ENCODE measurements around the gene FMN1.
A peak's percentile ranks its signal among the peaks of the same experiment; 100 is the strongest.

Gene FMN1

DNA sequence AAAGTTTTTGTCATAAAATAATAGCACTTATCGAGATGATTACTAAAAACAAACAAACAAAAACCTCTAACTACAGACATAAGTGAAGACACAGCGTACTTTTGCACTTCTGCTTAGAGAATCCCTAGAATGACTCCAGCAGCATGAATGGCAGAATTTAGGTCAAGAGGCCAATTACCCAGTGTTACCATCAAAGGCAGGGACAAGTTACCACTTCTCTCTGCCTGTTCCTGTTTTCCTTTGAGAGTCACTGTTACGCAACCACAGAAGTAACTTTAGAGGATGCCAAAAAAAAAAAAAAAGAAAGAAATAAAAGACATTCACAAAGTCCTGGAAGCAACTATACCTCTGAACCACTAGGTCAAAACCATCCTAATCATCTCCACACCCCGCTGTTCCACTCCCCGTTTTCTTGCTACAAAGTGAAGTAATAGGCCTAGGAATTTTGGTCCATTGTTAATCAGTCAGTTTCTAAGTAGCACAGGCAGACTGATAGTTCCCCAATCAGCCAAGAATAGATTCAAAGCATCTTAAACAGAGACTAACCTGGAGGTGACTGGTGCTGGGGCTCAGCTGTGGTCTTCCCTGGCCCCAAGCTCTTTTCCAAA, 41.9 kb downstream of the FMN1 start:
- in situ Hi-C loops (cut with HindIII; ENCODE audit: low sequenced_read_pairs) = no loop called here
- peak; percentile 19 for DNase-seq (ENCODE audit: low read depth)
- no peak overlapping the region for H3K4me3 ChIP-seq (ENCODE audit: low read depth, low read length)
- TF ChIP-seq, protein P1, sequence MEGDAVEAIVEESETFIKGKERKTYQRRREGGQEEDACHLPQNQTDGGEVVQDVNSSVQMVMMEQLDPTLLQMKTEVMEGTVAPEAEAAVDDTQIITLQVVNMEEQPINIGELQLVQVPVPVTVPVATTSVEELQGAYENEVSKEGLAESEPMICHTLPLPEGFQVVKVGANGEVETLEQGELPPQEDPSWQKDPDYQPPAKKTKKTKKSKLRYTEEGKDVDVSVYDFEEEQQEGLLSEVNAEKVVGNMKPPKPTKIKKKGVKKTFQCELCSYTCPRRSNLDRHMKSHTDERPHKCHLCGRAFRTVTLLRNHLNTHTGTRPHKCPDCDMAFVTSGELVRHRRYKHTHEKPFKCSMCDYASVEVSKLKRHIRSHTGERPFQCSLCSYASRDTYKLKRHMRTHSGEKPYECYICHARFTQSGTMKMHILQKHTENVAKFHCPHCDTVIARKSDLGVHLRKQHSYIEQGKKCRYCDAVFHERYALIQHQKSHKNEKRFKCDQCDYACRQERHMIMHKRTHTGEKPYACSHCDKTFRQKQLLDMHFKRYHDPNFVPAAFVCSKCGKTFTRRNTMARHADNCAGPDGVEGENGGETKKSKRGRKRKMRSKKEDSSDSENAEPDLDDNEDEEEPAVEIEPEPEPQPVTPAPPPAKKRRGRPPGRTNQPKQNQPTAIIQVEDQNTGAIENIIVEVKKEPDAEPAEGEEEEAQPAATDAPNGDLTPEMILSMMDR (IDR thresholded peaks at IDR 0.05; ENCODE audit: low read depth, low read length, missing control alignments) = no peak

DNA sequence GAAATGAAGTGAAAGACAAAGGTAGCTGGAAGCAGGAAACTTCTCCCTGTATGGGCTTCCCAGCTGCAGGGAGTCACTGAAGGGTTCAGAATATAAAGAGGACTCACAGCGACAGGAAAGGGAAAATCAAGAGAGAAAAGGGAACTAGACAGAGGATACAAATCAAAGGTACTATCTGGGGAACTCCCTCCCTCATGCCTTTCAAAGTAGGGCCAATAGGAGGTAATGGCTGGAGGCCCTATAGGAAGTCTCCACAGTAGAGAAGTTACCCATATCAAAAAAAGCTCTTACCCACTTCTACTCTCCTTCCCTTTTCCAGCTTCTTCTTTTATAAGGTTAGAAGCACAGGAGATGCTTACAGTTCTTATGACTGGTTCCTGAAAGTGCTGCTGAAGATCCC, 43.5 kb downstream of the FMN1 start:
- in situ Hi-C loops (cut with HindIII; ENCODE audit: low sequenced_read_pairs) = no loop called here

DNA sequence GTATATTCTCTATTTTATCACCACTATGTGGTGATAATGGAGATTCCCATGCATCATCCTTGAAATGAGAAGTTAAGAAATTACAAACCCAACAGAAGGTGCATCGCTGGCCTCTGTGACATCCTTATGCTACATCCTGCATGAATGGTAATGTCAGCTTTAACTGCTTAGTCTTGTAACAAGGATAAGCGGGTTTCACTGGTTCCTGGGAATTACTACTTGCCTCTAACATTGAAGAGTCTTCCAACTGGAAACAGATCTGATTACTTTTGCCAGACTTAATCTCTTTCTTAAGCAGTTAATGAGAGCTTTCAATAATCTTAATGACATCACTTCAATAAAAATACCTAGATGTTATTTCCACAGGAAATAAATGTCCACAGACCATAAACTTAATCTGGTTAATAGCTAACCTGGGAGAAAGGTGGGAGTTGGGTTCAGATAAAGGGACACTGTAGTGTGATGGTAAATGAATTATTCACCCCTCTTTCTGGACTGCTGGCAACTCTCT, 44.0 kb downstream of the FMN1 start:
- TF ChIP-seq, protein P1 (IDR thresholded peaks at IDR 0.05; ENCODE audit: low read depth, low read length, missing control alignments) = no peak
- in situ Hi-C loops (cut with HindIII; ENCODE audit: low sequenced_read_pairs) = no loop called here
- H3K4me3 ChIP-seq (ENCODE audit: low read depth, low read length) = no peak overlapping the region
- no peak for DNase-seq (ENCODE audit: low read depth)

More for the DNA sequence above, 43.5 kb downstream of the FMN1 start:
- H3K4me3 ChIP-seq (ENCODE audit: low read depth, low read length) = no peak overlapping the region
- DNase-seq (ENCODE audit: low read depth) = no peak
- TF ChIP-seq, protein P1 (IDR thresholded peaks at IDR 0.05; ENCODE audit: low read depth, low read length, missing control alignments) = no peak

DNA sequence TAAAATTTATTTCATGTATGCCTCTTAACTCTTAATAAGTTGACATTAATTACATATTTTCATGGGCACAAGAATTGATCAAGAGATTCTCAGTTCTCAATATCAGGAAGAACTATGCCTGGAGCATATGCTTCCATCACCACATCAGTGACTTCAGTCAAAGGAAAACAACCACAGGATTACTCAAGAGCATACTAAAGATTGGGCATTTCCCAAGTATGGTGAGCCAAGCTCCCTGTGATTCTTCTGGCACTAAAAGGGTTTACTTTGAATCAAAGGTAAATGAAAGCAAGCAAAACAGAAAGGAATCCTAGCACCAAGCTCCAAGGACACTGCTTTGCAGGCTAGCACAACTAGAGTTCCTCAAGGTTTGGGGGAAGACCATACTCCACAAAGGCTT, 44.6 kb downstream of the FMN1 start:
- no peak overlapping the region for H3K4me3 ChIP-seq (ENCODE audit: low read depth, low read length)
- TF ChIP-seq, protein P1 (IDR thresholded peaks at IDR 0.05; ENCODE audit: low read depth, low read length, missing control alignments) = no peak
- in situ Hi-C loops (cut with HindIII; ENCODE audit: low sequenced_read_pairs) = loop anchor here (25.0 kb wide), 1 partner anchor 313 kb away; no protein-coding TSS in a partner anchor
- DNase-seq (ENCODE audit: low read depth) = peak; percentile 83

DNA sequence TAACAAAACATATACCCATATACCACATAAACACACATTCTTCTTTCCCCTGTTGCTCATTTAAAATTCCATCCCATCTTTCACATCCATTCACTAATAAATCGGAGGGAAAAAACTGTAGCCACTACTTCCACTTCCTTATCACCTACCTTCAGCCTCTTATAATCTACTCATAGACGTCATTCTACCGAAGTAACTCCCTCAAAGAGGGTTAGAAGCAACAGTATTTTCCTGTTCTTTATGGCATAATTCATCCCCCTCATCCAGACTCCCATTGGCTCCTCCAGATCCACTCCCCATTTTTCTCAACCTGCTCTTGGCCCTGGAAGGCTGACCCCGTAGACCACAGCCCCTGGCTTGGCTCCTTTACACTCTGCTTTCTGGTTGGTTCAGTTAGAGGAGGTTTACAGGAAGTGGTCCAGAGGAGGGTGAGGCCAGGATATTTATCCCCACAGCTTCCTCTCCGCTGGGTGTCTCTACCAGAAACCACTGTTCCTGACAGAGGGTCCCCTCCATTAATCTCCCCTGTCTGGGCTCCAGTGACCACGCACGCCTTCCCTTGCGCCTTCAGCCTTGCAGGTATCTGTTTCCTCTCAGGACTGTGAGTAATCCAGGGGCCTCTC, 46.3 kb downstream of the FMN1 start:
- TF ChIP-seq, protein P1 (IDR thresholded peaks at IDR 0.05; ENCODE audit: low read depth, low read length, missing control alignments) = no peak
- no peak overlapping the region for H3K4me3 ChIP-seq (ENCODE audit: low read depth, low read length)
- no peak for DNase-seq (ENCODE audit: low read depth)
- in situ Hi-C loops (cut with HindIII; ENCODE audit: low sequenced_read_pairs) = loop anchor here (25.0 kb wide), 1 partner anchor 311 kb away; no protein-coding TSS in a partner anchor

DNA sequence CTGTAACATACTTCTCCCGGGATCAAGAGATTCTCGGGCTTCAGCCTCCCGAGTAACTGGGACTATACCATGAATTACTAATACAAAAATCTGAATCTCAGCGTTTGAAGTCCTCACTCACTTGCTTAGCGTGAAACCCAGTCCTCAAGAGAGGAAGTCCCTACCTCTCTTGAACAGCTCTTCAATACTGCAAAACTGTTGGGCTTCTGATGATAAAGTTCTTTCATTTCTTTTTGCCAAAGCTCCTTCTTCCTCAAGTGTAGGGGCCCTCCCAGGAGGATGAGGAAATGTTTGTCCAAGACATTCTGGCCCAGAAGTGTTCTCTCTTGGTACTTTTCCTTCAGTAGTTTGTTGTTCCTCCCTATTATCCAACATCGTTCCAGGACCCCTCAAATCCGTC, 48.5 kb downstream of the FMN1 start:
- TF ChIP-seq, protein P1 (IDR thresholded peaks at IDR 0.05; ENCODE audit: low read depth, low read length, missing control alignments) = no peak
- in situ Hi-C loops (cut with HindIII; ENCODE audit: low sequenced_read_pairs) = loop anchor here (25.0 kb wide), 1 partner anchor 309 kb away; no protein-coding TSS in a partner anchor
- no peak for DNase-seq (ENCODE audit: low read depth)
- H3K4me3 ChIP-seq (ENCODE audit: low read depth, low read length) = no peak overlapping the region

Data from astrocyte of the cerebellum (primary cell).